ENCODE measurements around the gene RBMS1.

RBMS1 gene

DNA sequence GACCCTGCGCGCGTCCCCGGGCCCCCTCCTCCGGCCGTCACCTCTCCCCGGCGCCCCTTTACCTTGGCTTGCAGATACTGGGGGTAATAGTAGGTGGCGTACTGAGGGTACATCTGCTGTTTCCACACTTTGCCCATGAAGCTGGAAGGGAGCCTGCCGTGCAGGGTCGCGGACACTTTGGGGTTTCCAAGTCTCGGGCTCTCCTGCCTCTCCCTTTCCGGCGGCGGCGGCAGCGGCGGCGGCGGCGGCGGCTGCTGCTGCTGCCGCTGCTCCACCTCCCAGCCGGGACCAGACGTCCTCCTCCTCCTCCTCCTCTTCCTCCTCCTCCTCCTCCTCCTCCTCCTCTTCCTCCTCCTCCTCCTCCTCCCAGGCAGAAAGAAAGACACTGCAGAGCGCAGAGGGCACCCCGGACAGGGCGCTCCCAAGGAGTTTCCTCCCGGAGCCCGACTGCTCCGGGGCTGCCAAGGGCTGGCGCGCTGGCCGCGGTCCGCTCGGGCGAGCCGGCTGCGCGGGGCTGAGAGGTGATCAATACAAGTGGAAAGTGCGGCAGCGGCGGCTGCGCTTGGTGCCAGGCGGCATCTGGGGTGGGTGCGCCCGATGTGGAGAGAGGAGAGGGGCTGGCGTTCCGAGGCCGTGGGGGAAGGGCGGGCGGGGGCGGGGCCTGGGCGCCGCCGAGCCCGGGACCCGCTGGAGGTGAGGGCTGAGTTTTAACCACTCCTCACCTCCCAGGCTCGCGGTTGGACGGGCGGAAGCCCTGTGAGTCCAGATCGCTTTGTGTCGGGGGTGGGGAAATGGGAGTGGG is at the start of gene RBMS1:
TSS of gene RBMS1 (minus strand) at position 581 of the 802 bp plus-strand sequence. CDS start at position 137, 444 bp downstream.
- H3K4me3 Mint-ChIP-seq = peak within 1 kb of the TSS; percentile 94
- ATAC-seq (replicated peaks; ENCODE audit: extremely low read depth, poor library complexity, severe bottlenecking) = peak; percentile 64
- peaks cover 4% of the 10 kb centered on the region for H3K36me3 Mint-ChIP-seq (ENCODE audit: insufficient read depth)
- H3K27ac Mint-ChIP-seq (ENCODE audit: low read depth) = peak within 1 kb of the TSS; percentile 74
- DNase-seq (ENCODE audit: low spot score in 2 of 2) = peak; percentile 17 to 21
- no peaks in the 10 kb centered on the region for H3K27me3 Mint-ChIP-seq
- peaks cover 11% of the 10 kb centered on the region for H3K4me1 Mint-ChIP-seq
- no peaks in the 10 kb centered on the region for H3K9me3 Mint-ChIP-seq

GRCh38 chr2:160541745-160542144 is 48.1 kb upstream of the RBMS1 start:
- H3K27me3 Mint-ChIP-seq = no peaks in the 10 kb centered on the region
- no peak overlapping the region for H3K27ac Mint-ChIP-seq (ENCODE audit: low read depth)
- ATAC-seq (replicated peaks; ENCODE audit: extremely low read depth, poor library complexity, severe bottlenecking) (no peak), DNase-seq (ENCODE audit: low spot score in 2 of 2) (no peak)
- H3K36me3 Mint-ChIP-seq (ENCODE audit: insufficient read depth) = no peaks in the 10 kb centered on the region
- H3K4me1 Mint-ChIP-seq = no peaks in the 10 kb centered on the region
- H3K9me3 Mint-ChIP-seq = no peaks in the 10 kb centered on the region
- H3K4me3 Mint-ChIP-seq = no peak overlapping the region

DNA sequence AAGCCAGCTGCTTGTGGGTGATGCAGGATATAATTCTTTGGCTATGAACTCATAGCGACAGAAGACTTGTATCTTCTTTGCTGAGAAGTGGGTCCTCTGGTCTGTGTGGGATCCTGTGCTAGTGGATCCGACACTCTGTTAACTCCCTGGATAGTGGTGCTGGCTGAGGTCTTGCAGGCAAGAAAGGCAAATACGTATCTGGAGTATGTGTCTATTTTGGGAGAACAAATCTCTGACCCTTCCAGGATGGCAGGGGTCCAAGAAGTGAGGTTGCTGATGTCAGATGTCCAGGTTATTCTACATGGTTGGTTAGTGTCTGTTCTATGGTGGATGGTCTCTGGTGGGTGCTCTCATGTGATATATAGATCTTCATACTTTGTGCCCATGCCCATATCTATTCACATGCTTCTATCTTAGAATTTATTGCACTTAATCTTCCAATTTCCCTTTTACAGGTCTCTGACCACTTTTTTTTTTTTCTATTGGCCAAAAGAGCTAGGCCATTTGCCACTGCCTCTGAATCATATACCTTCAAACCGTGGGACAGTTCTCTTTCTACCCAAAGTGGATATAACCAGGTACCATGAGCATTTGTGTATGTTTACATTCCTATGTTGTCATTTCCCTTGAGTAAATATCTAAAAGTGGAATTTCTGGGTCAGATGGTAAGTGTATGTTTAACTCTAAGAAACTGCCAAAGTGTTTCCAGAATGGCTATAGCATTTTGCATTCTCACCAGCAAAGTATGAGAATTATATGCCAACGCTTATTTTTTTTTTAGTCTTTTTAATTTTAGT is 45.1 kb upstream of the RBMS1 start:
- H3K27ac Mint-ChIP-seq (ENCODE audit: low read depth) = no peak overlapping the region
- H3K4me1 Mint-ChIP-seq = no peaks in the 10 kb centered on the region
- no peak for ATAC-seq (replicated peaks; ENCODE audit: extremely low read depth, poor library complexity, severe bottlenecking)
- H3K4me3 Mint-ChIP-seq = no peak overlapping the region
- no peaks in the 10 kb centered on the region for H3K9me3 Mint-ChIP-seq
- no peaks in the 10 kb centered on the region for H3K27me3 Mint-ChIP-seq
- DNase-seq (ENCODE audit: low spot score in 2 of 2) = no peak
- H3K36me3 Mint-ChIP-seq (ENCODE audit: insufficient read depth) = no peaks in the 10 kb centered on the region

DNA sequence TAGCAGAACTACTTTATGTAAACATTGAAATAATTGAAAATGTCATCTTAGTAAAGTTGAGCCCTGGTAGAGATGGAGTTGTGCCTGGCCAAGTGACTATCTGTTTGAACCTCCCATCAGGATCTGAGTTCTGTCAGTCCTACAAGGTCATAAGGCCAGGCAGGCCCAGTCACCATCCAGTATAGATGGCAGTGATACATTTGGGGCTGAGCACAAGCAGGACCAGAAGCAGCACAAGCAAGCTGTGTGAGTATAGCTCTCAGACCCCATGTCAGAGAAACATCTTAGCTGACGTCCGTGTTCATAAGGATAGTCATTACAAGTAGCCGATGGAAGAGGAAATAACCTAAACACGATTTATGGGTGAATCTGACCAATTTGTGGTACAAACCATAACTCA is 44.5 kb upstream of the RBMS1 start:
- Mint-ChIP-seq H3K9me3 (no peaks in the 10 kb centered on the region), H3K4me3 (no peak overlapping the region), H3K27ac (ENCODE audit: low read depth) (no peak overlapping the region), H3K4me1 (no peaks in the 10 kb centered on the region), H3K36me3 (ENCODE audit: insufficient read depth) (no peaks in the 10 kb centered on the region), H3K27me3 (no peaks in the 10 kb centered on the region)
- ATAC-seq (replicated peaks; ENCODE audit: extremely low read depth, poor library complexity, severe bottlenecking) (no peak), DNase-seq (ENCODE audit: low spot score in 2 of 2) (no peak)

DNA sequence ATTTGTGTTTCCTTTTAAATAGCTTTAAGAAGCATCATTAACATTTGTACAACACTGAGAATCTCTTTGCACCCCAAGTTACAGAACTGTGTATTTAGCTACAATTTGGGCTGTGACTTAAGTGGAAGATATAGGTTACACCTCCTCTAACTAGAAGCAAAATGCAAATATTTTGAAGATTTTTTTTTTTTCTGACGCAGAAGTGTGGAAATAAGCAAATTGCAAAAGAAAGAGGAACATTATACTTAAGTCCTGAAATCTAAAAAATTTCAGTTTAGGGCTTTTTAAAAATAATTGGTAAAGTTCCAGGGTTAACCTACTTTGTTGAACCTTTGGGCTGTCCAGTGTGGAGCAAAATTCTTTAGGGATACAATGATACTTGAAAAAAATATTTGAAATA is 41.4 kb upstream of the RBMS1 start:
- no peak for ATAC-seq (replicated peaks; ENCODE audit: extremely low read depth, poor library complexity, severe bottlenecking)
- H3K27ac Mint-ChIP-seq (ENCODE audit: low read depth) = no peak overlapping the region
- H3K27me3 Mint-ChIP-seq = peaks cover 10% of the 10 kb centered on the region
- DNase-seq (ENCODE audit: low spot score in 2 of 2) = no peak
- no peak overlapping the region for H3K4me3 Mint-ChIP-seq
- peaks cover 1% of the 10 kb centered on the region for H3K36me3 Mint-ChIP-seq (ENCODE audit: insufficient read depth)
- no peaks in the 10 kb centered on the region for H3K9me3 Mint-ChIP-seq
- H3K4me1 Mint-ChIP-seq = no peaks in the 10 kb centered on the region

DNA sequence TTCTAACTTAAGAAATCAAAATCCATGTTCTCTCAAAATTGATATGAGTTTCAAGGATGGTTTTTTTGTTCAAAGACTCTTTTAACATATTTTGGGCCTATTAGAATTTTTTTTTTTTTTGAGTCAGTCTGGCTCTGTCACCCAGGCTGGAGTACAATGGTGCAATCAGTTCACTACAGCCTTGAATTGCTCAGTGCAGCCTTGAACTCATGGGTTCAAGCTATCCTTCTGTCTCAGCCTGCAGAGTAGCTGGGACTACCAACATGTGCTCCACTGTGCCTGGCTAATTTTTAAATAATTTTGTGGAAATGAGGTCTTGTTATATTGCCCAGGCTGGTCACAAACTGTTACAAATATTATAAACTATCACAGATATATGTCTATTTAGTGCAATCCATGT is 40.6 kb upstream of the RBMS1 start:
- Mint-ChIP-seq H3K27me3 (peaks cover 10% of the 10 kb centered on the region), H3K9me3 (no peaks in the 10 kb centered on the region), H3K4me3 (no peak overlapping the region), H3K4me1 (no peaks in the 10 kb centered on the region), H3K27ac (ENCODE audit: low read depth) (no peak overlapping the region), H3K36me3 (ENCODE audit: insufficient read depth) (peaks cover 1% of the 10 kb centered on the region)
- ATAC-seq (replicated peaks; ENCODE audit: extremely low read depth, poor library complexity, severe bottlenecking) = no peak
- DNase-seq (ENCODE audit: low spot score in 2 of 2) = no peak

- Mint-ChIP-seq H3K9me3 (no peaks in the 10 kb centered on the region), H3K27me3 (peaks cover 16% of the 10 kb centered on the region), H3K4me3 (no peak overlapping the region), H3K4me1 (no peaks in the 10 kb centered on the region), H3K27ac (ENCODE audit: low read depth) (no peak overlapping the region), H3K36me3 (ENCODE audit: insufficient read depth) (peaks cover 1% of the 10 kb centered on the region)
- ATAC-seq (replicated peaks; ENCODE audit: extremely low read depth, poor library complexity, severe bottlenecking) (no peak), DNase-seq (ENCODE audit: low spot score in 2 of 2) (no peak)
Observed at GRCh38 chr2:160533482-160533881, 39.9 kb upstream of the RBMS1 start.

- Mint-ChIP-seq H3K4me3 (no peak overlapping the region), H3K27me3 (peaks cover 23% of the 10 kb centered on the region), H3K4me1 (no peaks in the 10 kb centered on the region), H3K27ac (ENCODE audit: low read depth) (no peak overlapping the region), H3K9me3 (no peaks in the 10 kb centered on the region), H3K36me3 (ENCODE audit: insufficient read depth) (peaks cover 1% of the 10 kb centered on the region)
- DNase-seq (ENCODE audit: low spot score in 2 of 2) = no peak
- no peak for ATAC-seq (replicated peaks; ENCODE audit: extremely low read depth, poor library complexity, severe bottlenecking)
Observed at GRCh38 chr2:160532388-160532787, 38.8 kb upstream of the RBMS1 start.

GRCh38 chr2:160522951-160523710 is 29.5 kb upstream of the RBMS1 start:
- no peak overlapping the region for H3K27ac Mint-ChIP-seq (ENCODE audit: low read depth)
- no peak for ATAC-seq (replicated peaks; ENCODE audit: extremely low read depth, poor library complexity, severe bottlenecking)
- no peaks in the 10 kb centered on the region for H3K9me3 Mint-ChIP-seq
- H3K4me1 Mint-ChIP-seq = no peaks in the 10 kb centered on the region
- no peak for DNase-seq (ENCODE audit: low spot score in 2 of 2)
- no peak overlapping the region for H3K4me3 Mint-ChIP-seq
- H3K27me3 Mint-ChIP-seq = peaks cover 3% of the 10 kb centered on the region
- no peaks in the 10 kb centered on the region for H3K36me3 Mint-ChIP-seq (ENCODE audit: insufficient read depth)

DNA sequence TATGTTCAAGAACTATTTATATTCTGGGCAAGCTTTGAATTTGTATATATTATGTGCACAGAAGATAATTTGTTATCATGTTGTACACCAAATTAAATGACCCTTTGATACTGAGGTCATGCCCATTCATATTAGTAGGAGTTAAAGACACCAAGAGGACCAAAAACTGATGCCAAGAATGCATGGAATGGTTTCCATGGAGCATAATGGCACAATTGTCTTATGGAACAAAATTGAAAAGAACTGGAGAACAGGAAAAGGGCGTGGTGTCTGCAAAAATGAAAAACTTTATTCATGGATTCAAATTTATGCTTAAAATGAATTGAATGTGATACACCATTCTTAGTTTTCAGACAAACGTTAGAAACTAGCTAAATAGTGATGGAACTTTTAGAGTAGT is 24.1 kb upstream of the RBMS1 start:
- no peak overlapping the region for H3K4me3 Mint-ChIP-seq
- ATAC-seq (replicated peaks; ENCODE audit: extremely low read depth, poor library complexity, severe bottlenecking) = no peak
- H3K27ac Mint-ChIP-seq (ENCODE audit: low read depth) = no peak overlapping the region
- H3K36me3 Mint-ChIP-seq (ENCODE audit: insufficient read depth) = no peaks in the 10 kb centered on the region
- no peak for DNase-seq (ENCODE audit: low spot score in 2 of 2)
- H3K4me1 Mint-ChIP-seq = peaks cover 20% of the 10 kb centered on the region
- no peaks in the 10 kb centered on the region for H3K9me3 Mint-ChIP-seq
- H3K27me3 Mint-ChIP-seq = no peaks in the 10 kb centered on the region

DNA sequence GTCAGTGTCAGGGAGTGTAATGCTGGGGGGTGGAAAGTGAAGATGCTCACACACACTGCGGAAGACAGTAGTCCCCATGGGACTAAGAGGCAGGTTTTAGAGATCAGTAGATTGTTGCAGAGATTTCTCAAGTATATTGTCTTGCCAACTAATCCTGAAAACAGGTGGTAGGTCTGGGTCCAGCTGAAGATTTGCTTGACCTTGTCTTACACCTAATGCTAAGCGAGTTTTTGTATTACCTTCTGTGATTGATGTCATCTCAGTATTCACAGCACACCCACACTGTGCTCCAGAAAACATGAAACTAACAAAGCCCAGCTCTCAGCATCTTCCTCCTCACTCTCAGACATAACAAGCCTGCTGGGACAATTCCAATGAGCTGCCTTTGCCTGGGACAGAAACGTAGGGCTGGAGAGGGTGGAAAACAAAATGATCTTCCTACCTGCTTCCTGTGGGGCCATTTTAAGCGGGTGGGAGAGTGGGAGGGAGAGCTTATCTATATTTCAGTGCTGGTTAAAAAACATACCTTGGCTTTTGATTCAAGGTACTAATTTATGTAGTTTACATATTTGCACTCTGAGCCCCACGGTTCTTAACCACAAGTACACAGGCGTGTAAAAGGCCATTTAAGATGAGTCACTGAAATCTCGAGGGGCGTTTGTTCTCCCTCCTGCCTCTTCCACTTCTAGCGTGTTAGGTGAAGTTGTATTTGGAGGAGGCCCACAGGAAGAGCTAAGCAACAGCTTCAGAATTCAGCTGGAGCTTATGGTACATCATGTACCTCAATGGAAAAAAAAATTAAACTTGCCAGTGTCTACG is 23.1 kb upstream of the RBMS1 start:
- no peaks in the 10 kb centered on the region for H3K9me3 Mint-ChIP-seq
- no peak overlapping the region for H3K27ac Mint-ChIP-seq (ENCODE audit: low read depth)
- peaks cover 20% of the 10 kb centered on the region for H3K4me1 Mint-ChIP-seq
- no peaks in the 10 kb centered on the region for H3K27me3 Mint-ChIP-seq
- H3K4me3 Mint-ChIP-seq = no peak overlapping the region
- no peaks in the 10 kb centered on the region for H3K36me3 Mint-ChIP-seq (ENCODE audit: insufficient read depth)
- ATAC-seq (replicated peaks; ENCODE audit: extremely low read depth, poor library complexity, severe bottlenecking) (peak; percentile 52), DNase-seq (ENCODE audit: low spot score in 2 of 2) (no peak)

- DNase-seq (ENCODE audit: low spot score in 2 of 2) (no peak), ATAC-seq (replicated peaks; ENCODE audit: extremely low read depth, poor library complexity, severe bottlenecking) (no peak)
- H3K36me3 Mint-ChIP-seq (ENCODE audit: insufficient read depth) = no peaks in the 10 kb centered on the region
- H3K4me1 Mint-ChIP-seq = peaks cover 20% of the 10 kb centered on the region
- H3K27me3 Mint-ChIP-seq = no peaks in the 10 kb centered on the region
- H3K9me3 Mint-ChIP-seq = no peaks in the 10 kb centered on the region
- no peak overlapping the region for H3K4me3 Mint-ChIP-seq
- H3K27ac Mint-ChIP-seq (ENCODE audit: low read depth) = no peak overlapping the region
Observed at GRCh38 chr2:160515120-160515519, 21.5 kb upstream of the RBMS1 start.

All from central memory CD8-positive, alpha-beta T cell (primary cell).